Suppressor macrophage treated with lipopolysaccharide for 4 hours (primary cell): ENCODE data around the gene TMEM95.
"Not testable (repeated sequence)": the region's sequence is repeated elsewhere in the genome, so short reads cannot be mapped to it uniquely, and the experiment has no call there.

Experiments used
- DNase-seq: peaks from one replicate; pipeline ENCODE4 v3.0.0-alpha.2; 2020

Gene TMEM95

GRCh38 chr17:7348478-7349242 is 6.3 kb upstream of the TMEM95 start:
- no peak for DNase-seq

DNA sequence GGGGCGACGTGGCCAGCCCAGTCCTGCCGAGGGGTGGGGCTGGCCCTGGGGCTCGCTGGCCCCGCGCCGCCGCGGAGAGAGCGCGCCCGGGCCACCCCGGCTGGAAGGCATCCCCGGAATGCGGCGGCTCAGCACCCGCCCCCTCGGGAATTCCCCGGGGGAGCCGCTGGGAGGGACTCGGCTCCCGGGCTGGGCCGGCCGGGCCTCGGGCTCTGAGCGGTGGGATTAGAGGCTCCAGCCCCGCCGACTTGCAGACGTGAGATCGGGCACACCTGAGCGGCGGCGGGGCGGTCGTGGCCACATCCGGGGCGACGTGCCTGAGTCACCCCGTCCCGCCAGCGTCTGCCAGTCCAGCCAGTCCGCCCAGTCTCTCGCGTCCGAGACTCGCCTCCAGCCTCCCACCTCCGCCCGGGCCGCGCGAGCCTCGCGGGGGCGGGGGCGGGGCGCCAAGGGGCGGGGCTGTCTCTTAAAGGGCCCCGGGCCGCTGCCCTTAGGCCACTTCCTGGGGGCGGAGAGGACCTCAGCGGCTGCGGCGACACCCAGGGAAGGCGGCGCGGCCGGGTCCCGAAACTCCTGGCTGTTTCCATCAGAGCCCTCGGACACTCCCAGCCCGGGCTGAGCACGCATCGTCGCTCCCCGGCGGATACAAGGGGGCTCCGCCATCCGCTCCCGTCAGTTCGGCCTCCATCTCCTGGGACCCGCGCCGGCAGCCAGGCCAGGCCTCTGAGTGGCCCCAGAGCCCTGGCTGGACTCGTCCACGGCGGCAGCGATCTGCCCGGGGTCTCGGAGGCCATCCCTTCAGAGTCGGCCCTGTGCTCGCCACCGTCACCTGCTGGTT is 3.1 kb upstream of the TMEM95 start, which contains the start of gene KCTD11:
Gene KCTD11, plus strand, starts transcription at position 498 of the 838 bp plus-strand sequence.
- DNase-seq = peak; percentile 91

GRCh38 chr17:7352503-7352889 is 2.5 kb upstream of the TMEM95 start:
- no peak for DNase-seq

GRCh38 chr17:7352910-7353635 is 1.9 kb upstream of the TMEM95 start:
- DNase-seq = no peak

- no peak for DNase-seq
Measured at GRCh38 chr17:7354262-7354843, 603 bp upstream of the TMEM95 start.

GRCh38 chr17:7355573-7355972 is 617 bp downstream of the TMEM95 start:
- DNase-seq = no peak

DNA sequence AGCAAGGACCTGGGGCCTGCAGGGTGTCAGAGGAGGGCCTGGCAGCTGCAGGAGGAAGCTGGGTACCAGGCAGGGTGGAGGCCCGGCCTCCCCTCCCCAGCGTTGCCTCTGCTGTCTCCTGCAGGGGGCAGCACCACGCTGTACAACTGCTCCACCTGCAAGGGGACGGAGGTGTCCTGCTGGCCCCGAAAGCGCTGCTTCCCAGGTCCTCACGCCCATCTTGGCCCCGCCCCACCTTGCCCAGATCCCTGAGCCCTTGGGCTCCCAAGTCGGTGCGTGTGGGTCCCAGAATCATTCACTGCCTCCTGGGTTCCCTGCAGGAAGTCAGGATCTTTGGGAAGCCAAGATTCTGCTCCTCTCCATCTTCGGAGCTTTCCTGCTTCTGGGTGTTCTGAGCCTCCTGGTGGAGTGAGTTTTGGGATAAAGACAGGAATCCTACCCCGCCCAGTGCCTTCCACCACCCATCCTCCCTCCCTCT is 1.2 kb downstream of the TMEM95 start:
- DNase-seq = peak; percentile 80

DNA sequence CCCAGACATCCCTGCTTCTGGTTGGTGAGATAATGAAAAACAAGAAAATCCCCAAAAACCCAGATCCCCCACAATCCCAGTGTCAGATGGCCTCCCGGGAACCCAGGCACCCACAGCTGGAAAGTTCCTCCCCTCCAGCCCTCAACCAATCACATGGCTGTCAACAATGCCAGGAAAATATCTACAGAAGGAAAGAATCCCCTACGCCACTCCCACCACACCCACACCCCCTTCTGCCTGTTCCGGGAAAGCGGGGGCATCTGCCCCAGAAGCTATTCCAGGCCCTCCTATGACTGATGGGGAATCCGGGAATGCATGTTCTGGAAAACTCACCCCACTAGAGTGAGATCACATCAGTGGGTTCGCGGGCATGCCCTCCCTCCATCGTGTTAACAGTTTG is 1.8 kb downstream of the TMEM95 start:
- no peak for DNase-seq

DNA sequence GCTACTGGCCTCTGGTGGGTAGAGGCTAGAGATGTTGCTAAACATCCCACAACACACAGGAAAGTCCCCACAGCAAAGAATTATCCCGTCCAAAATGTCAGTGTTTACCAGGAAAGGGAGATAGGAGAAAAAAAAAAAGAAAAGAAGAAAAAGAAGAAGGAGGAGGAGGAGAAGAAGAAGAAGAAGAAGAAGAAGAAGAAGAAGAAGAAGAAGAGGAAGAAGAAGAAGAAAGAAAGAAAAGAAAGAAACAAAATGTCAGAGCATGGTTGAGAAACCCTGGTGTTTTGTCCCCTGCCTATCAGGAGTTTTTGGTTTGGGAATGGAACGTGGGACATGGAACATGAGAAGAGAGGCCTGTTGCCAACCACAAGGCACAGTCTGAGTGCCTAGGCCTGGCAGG is 2.4 kb downstream of the TMEM95 start:
- DNase-seq = no peak

DNA sequence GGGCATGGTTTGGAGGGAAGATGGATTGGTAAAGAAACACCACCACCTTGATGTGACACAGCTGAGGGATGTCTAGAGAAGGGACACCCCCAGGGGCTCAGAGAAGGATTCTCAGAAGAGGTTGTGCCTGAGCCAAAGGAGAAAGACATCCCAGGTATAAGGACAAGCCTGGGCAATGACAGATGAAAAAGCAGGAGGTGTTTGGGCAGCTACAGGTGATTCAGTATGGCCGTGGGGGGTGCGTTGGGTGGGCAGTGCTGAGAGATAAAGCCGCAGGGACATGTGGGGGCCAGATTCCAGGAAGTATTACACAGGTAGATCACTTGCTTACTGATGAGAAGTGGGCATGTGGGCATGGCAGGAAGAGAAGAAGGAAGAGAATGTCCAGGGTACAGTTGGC is 7.0 kb downstream of the TMEM95 start:
- DNase-seq = no peak

DNA sequence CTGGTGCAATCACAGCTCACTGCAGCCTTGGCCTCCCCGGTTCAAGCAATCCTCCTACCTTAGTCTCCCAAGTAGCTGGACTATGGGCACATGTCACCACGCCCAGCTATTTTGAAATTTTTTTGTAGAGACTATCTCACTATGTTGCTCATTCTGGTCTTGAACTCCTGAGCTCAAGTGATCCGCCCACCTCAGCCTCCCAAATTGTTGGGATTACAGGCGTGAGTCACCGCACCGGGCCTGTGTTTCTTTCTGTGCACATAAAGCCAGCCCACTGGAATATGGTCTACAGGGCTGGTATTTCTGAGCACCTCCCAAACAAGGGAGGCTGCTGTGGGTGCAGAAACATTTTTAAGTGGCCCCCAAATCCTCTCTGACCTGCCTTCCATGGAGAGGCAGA is 8.4 kb downstream of the TMEM95 start:
- no peak for DNase-seq

- DNase-seq = not testable (repeated sequence)
Measured at GRCh38 chr17:7365963-7366362, 11.0 kb downstream of the TMEM95 start.

- no peak for DNase-seq
Measured at GRCh38 chr17:7367083-7367482, 12.1 kb downstream of the TMEM95 start.

GRCh38 chr17:7367918-7368598 is 13.1 kb downstream of the TMEM95 start:
- no peak for DNase-seq

- not testable (repeated sequence) for DNase-seq
Measured at GRCh38 chr17:7368599-7368994, 13.6 kb downstream of the TMEM95 start.

DNA sequence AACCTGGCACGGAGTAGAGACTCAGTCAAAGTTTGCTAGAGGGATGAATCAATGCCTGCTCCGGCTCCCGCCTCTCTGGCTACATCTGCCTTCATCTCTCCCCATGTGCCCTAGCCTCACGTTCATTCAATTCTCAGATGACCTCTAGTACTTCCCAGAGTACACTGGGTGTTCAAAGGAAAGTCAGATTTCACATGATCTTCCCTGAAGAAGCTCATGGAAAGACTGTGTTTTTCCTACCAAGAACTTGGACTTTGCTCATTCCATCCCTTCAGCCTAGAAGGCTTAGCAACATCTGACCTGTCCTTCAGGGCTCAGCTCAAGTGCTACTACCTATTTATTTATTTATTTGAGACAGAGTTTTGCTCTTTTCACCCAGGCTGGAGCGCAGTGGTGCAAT is 14.9 kb downstream of the TMEM95 start:
- DNase-seq = no peak

DNA sequence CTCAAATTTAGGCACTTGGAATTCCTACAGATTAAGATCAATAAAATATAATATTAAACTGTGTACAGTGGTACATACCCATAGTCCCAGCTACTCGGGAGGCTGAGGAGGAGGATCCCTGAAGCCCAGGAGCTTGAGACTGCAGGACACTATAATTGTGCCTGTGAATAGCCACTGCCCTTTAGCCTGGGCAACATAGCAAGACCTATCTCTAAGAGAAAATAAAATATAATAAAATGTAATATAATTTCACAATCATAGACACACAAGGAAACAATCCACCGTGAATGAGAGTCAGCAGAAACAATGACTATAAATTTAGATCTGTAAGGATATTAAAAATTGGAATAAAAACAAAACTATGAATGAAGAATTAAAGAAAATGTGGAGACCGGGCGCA is 15.9 kb downstream of the TMEM95 start:
- DNase-seq = no peak

- DNase-seq = no peak
Measured at GRCh38 chr17:7374353-7374752, 19.4 kb downstream of the TMEM95 start.

GRCh38 chr17:7379134-7379533 is 24.2 kb downstream of the TMEM95 start:
- no peak for DNase-seq

DNA sequence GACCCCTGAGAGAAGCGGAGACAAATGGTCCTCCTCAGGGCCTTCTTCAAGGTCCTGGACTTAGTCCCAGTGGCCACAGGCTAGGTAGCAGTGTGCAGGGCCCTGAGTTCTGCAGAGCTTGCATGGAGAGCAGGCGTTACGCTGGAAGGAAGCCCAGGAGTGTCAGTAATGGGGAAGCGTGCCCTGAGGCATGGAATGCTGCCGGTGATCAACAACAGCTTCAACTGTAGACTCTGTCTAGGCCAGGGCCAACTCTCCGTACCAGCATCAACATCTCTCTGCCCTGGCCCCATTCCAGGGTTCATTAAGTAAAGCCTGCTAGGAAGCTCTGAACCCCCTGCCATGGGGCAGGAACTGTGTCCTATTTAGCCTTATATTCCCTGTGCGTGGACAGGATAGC is 25.4 kb downstream of the TMEM95 start:
- DNase-seq = peak; percentile 15

GRCh38 chr17:7380855-7381683 is 26.1 kb downstream of the TMEM95 start, which contains the start of gene TNK1:
Gene TNK1 (plus strand): TSS chr17:7381089. CDS start chr17:7382927, 1,838 bp downstream.
- DNase-seq = no peak
